DND-41 (cell line): ENCODE results near the gene MRPL1.
"Not testable (repeated sequence)": the region's sequence is repeated elsewhere in the genome, so short reads cannot be mapped to it uniquely, and the experiment has no call there.

Experiments used
- ATAC-seq: fragments of 200-7000 bp; cut with Tn5 transposase; 3 replicates; pipeline ENCODE4 v1.9.1; 2021; ENCODE audit warnings: low read depth; ENCODE audit not compliant: insufficient read depth
- DNase-seq: peaks from one replicate; pipeline ENCODE4 v3.0.0-alpha.2; 2020
- H2AFZ ChIP-seq: 2 replicates; pipeline ENCODE4 v1.6.0; 2012; ENCODE audit warnings: low read depth, low read length
- H3K27ac ChIP-seq: 2 replicates; pipeline ENCODE4 v1.5.1; 2012; ENCODE audit warnings: low read length, inconsistent platforms
- H3K27me3 ChIP-seq: fragments of 200-600 bp; sonication (generic); 2 replicates; pipeline ENCODE4 v1.6.0; 2012; ENCODE audit warnings: low read length, mild to moderate bottlenecking, inconsistent platforms; ENCODE audit not compliant: insufficient read depth, poor library complexity
- H3K36me3 ChIP-seq: 2 replicates; pipeline ENCODE4 v1.5.1; 2012; ENCODE audit warnings: low read length, inconsistent platforms; ENCODE audit not compliant: insufficient read depth
- H3K4me1 ChIP-seq: 2 replicates; pipeline ENCODE4 v1.5.1; 2012; ENCODE audit warnings: mild to moderate bottlenecking, low read length; ENCODE audit not compliant: insufficient read depth
- H3K4me2 ChIP-seq: 2 replicates; pipeline ENCODE4 v1.6.0; 2012; ENCODE audit warnings: mild to moderate bottlenecking, moderate library complexity, low read length, inconsistent platforms; ENCODE audit not compliant: insufficient read depth
- H3K4me3 ChIP-seq, 2 experiments: fragments of 200-600 bp in 1 of 2; shearing (Covaris generic) in 1 of 2; 2 replicates each; pipeline ENCODE4 v1.5.1; 2012 to 2016; ENCODE audit warnings: inconsistent platforms in 2 of 2, low read length in 2 of 2, mild to moderate bottlenecking in 2 of 2, low read depth in 1 of 2, moderate library complexity in 1 of 2
- H3K79me2 ChIP-seq: 2 replicates; pipeline ENCODE4 v1.6.0; 2012; ENCODE audit warnings: low read length, inconsistent platforms; ENCODE audit not compliant: insufficient read depth
- H3K9ac ChIP-seq: 2 replicates; pipeline ENCODE4 v1.6.0; 2012; ENCODE audit warnings: low read depth, mild to moderate bottlenecking, inconsistent platforms, low read length, moderate library complexity
- H3K9me3 ChIP-seq: 2 replicates; pipeline ENCODE4 v1.5.1; 2012; ENCODE audit warnings: low read length, moderate library complexity, mild to moderate bottlenecking, inconsistent platforms; ENCODE audit not compliant: insufficient read depth, severe bottlenecking
- H4K20me1 ChIP-seq: 2 replicates; pipeline ENCODE4 v1.6.0; 2012; ENCODE audit warnings: low read length; ENCODE audit not compliant: insufficient read depth
- EZH2 ChIP-seq: IDR thresholded peaks from 3 replicates; pipeline ENCODE4 v1.6.1; 2012; ENCODE audit warnings: borderline replicate concordance, low read depth, mild to moderate bottlenecking, moderate library complexity, low read length, inconsistent platforms; ENCODE audit not compliant: severe bottlenecking
- TF ChIP-seq, protein P1 (sequence below): IDR thresholded peaks from 2 replicates; pipeline ENCODE4 v1.5.1; 2012; ENCODE audit warnings: borderline replicate concordance, low read length, moderate library complexity, mild to moderate bottlenecking; ENCODE audit not compliant: poor library complexity, severe bottlenecking; ENCODE audit errors: extremely low read depth

The MRPL1 gene

DNA sequence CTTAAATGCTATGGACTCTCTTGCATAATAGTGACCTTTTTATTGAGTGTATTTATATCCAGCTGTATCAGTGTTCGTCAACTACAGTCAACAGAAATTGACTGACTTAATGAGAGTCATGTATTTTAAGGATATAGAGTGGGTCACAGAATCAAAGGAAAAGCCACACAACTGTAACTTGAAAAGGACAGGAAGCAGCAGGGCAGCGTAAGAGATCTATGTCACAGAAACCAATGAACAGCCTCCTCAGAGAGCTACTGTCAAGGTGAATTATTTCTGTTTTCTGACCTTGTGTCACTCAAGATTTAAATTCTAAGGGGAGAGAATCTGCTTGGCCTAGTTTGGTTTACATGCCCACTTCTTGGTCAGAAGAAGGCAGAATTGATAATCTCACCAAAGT is 100.4 kb downstream of the MRPL1 start:
- H3K36me3 ChIP-seq = no peaks in the 10 kb centered on the region
- no peak overlapping the region for H3K27ac ChIP-seq

GRCh38 chr4:77973657-77974056 is 111.0 kb downstream of the MRPL1 start:
- H3K9me3 ChIP-seq, H4K20me1 ChIP-seq, H3K79me2 ChIP-seq: not testable (repeated sequence)

More for the DNA sequence above, 100.4 kb downstream of the MRPL1 start:
- Histone ChIP-seq H3K27me3 (no peaks in the 10 kb centered on the region), H3K4me2 (no peak overlapping the region), H3K4me1 (no peaks in the 10 kb centered on the region), H3K79me2 (no peaks in the 10 kb centered on the region), H3K9me3 (no peaks in the 10 kb centered on the region), H3K9ac (no peak overlapping the region), H4K20me1 (no peaks in the 10 kb centered on the region), H3K4me3 (no peak overlapping the region), H2AFZ (no peak overlapping the region)
- TF ChIP-seq, protein P1, sequence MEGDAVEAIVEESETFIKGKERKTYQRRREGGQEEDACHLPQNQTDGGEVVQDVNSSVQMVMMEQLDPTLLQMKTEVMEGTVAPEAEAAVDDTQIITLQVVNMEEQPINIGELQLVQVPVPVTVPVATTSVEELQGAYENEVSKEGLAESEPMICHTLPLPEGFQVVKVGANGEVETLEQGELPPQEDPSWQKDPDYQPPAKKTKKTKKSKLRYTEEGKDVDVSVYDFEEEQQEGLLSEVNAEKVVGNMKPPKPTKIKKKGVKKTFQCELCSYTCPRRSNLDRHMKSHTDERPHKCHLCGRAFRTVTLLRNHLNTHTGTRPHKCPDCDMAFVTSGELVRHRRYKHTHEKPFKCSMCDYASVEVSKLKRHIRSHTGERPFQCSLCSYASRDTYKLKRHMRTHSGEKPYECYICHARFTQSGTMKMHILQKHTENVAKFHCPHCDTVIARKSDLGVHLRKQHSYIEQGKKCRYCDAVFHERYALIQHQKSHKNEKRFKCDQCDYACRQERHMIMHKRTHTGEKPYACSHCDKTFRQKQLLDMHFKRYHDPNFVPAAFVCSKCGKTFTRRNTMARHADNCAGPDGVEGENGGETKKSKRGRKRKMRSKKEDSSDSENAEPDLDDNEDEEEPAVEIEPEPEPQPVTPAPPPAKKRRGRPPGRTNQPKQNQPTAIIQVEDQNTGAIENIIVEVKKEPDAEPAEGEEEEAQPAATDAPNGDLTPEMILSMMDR = no peak
- no peak for TF ChIP-seq EZH2
- DNase-seq (no peak), ATAC-seq (peak; percentile 74)

GRCh38 chr4:77982900-77983540 is 120.4 kb downstream of the MRPL1 start:
- not testable (repeated sequence) for H4K20me1 ChIP-seq, H3K9me3 ChIP-seq, H3K4me2 ChIP-seq, H3K27ac ChIP-seq, H3K9ac ChIP-seq, H3K79me2 ChIP-seq, ATAC-seq, H3K4me3 ChIP-seq, H3K4me1 ChIP-seq, DNase-seq, H2AFZ ChIP-seq, H3K27me3 ChIP-seq, H3K36me3 ChIP-seq

More at GRCh38 chr4:77973657-77974056, 111.0 kb downstream of the MRPL1 start:
- not testable (repeated sequence) for H3K4me2 ChIP-seq, H3K27me3 ChIP-seq, H2AFZ ChIP-seq, DNase-seq, H3K27ac ChIP-seq, H3K36me3 ChIP-seq, H3K4me3 ChIP-seq, H3K9ac ChIP-seq, ATAC-seq, H3K4me1 ChIP-seq

DNA sequence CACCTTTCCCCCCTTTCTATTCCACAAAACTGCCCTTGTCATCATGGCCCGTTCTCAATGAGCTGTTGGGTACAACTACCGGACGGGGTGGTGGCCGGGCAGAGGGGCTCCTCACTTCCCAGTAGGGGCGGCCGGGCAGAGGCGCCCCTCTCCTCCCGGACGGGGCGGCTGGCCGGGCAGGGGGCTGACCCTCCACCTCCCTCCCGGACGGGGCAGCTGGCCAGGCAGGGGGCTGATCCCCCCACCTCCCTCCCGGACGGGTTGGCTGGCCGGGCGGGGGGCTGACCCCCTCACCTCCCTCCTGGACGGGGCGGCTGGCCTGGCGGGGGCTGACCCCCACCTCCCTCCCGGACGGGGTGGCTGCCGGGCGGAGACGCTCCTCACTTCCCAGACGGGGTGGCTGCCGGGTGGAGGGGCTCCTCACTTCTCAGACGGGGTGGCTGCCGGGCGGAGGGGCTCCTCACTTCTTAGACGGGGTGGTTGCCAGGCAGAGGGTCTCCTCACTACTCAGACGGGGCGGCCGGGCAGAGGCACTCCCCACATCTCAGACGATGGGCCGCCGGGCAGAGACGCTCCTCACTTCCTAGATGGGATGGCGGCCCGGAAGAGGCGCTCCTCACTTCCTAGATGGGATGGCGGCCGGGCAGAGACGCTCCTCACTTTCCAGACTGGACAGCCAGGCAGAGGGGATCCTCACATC is 121.1 kb downstream of the MRPL1 start:
- H3K27ac ChIP-seq, H3K27me3 ChIP-seq, H3K9ac ChIP-seq, H3K4me1 ChIP-seq, H3K4me3 ChIP-seq, H2AFZ ChIP-seq, H3K4me2 ChIP-seq, H3K9me3 ChIP-seq, H3K36me3 ChIP-seq, H3K79me2 ChIP-seq, ATAC-seq, H4K20me1 ChIP-seq, DNase-seq: not testable (repeated sequence)

GRCh38 chr4:77989968-77990367 is 127.3 kb downstream of the MRPL1 start:
- ATAC-seq = no peak
- Histone ChIP-seq H3K4me1 (no peaks in the 10 kb centered on the region), H3K4me2 (no peak overlapping the region)

More at GRCh38 chr4:77989968-77990367, 127.3 kb downstream of the MRPL1 start:
- H3K79me2 ChIP-seq = no peaks in the 10 kb centered on the region
- no peak overlapping the region for H3K4me3 ChIP-seq
- no peak overlapping the region for H3K9ac ChIP-seq
- H3K27me3 ChIP-seq = peaks cover 3% of the 10 kb centered on the region
- no peaks in the 10 kb centered on the region for H3K9me3 ChIP-seq
- no peak overlapping the region for H3K27ac ChIP-seq
- TF ChIP-seq EZH2 = no peak
- TF ChIP-seq, protein P1 = no peak
- H4K20me1 ChIP-seq = no peaks in the 10 kb centered on the region
- H2AFZ ChIP-seq = no peak overlapping the region
- DNase-seq = no peak
- no peaks in the 10 kb centered on the region for H3K36me3 ChIP-seq
